Hypothalamus (tissue), 51 donors: ENCODE results near the gene PKD1.

ENCODE experiments used
- DNase-seq, 51 donors: peaks; one replicate each; lab custom pipeline; 2025; lab: John Stamatoyannopoulos, UW

Gene PKD1

DNA sequence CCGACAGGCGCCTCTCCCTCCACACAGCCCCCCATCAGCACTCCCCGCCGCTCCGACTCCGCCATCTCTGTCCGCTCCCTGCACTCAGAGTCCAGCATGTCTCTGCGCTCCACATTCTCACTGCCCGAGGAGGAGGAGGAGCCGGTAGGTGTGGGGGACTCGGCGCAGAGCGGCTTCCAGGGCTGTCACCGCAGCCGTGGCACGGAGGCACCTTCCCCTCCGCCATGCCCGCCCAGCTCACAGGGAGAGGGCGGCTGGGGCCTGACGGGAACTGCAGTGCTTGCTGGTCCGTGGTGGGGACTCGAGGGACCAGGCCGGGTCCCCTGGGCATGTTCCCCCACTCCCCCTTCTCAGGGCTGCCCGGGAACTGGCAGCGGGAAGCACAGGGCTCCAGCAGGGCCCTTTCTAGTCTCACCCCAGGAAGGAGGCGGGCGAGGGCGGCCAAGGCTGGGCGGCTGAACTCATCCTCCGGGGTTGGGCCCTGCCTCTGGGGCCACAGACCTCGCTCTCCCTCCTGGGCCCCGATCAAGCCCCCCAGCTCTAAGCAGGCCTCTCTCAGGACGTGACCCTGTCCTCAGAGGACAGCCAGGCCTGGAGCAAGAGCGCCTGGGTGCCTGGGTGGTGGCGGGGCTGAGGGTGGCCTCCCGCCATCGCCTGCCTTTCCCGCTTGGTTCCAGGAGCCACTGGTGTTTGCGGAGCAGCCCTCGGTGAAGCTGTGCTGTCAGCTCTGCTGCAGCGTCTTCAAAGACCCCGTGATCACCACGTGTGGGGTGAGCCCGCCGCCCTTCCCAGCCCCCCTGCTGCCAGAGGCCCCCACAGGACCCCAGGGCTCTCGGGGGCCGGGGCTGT, 35.1 kb upstream of the PKD1 start:
- no peak for DNase-seq

DNA sequence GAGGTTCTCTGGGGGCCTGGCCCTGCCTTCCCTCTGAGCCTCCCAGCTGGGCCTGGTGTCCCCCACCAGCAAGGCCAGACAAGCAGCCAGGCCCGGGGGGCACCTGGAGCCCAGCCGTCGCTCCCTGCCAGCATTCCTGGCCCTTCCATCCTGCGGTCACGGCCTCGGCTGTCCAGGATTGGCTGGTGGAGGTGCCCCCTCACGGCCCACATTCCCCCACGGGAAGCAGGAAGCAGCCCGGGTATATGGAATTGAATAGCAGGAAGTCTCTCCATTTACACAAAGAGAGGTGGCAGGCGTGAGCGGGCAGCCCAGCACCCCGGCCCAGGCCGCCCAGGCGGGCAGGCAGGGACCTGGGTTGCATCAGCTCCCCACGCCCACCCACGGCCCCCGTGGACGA, 34.4 kb upstream of the PKD1 start:
- no peak for DNase-seq

DNA sequence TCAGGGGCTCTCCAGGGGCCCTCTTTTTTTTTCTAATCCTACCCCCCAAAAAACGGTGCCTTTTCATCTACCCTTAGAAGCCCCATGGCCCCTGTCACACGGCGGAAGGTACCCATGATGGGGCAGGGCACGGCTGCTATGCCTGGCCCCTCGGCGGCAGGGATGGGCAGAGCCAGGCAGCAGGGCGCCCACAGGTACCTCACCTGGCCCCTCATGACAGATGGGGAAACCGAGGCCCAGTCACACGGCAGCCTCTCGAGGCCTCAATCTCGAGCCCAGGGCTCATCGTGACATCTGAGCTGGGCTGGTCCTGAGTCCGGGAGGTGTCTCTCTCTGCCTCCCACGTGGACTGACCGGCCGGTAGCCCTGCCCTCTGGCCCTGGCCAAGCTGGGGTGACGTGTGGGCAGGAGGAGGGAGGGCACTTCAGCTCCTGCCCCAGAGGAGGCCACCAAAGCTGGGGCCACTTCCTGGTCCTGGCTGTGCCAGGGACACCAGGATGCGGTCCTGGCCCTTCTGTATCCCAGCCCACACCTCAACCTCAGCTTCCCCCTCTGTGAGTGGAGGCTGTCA, 31.5 kb upstream of the PKD1 start:
- no peak for DNase-seq

DNA sequence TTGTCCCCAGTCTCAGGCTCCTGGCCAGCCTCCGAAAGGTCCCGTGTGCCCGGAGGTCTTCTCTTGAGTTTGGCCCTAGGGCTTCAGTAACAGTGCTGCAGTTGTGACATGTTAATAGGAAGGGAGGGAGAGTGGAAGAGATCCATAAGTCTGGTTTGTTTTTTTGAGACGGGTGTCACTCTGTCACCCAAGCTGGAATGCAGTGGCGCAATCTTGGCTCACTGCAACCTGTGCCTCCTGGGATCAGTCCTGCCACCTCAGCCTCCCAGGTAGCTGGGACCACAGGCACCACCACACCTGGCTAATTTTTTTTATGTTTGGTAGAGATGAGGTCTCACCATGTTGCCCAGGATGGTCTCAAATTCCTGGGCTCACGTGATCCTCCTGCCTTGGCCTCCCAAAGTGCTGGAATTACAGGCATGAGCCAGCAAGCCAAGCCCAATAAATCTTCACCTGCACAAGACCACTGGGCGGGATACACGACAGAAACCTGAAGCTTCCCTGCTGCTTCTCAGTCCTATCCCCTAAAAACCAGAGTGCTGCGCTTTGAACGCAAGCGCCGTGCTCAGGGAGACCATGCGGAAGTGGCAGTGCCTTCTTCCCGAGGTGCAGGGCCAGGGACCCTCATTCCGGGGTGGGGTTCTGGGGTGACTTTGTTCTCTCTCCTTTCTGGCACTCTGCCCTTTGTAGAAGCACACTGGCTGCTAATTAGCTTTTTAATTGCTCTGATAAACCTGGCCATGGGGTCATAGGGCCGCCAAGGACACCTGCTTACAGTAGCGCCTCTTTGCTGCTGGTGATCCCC, 30.8 kb upstream of the PKD1 start:
- DNase-seq = no peak

DNA sequence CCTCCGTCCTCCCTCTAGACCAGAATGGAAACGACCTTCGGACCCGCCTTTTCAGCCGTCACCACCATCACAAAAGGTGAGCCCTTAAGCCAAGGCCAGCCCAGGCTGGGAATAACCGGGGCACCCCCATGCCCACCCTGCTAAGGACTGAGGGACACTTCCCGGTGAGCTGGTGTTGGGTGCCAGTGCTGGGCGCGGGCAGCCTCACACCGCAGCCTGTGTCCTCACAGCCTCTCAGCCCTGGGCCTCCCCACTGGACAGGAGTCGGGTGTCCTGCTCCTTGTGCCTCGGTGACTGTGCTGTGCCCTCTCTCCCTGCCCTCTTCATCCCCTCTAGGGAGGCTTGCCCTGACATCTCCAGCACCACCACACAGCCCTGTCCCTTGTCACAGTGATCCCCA, 30.2 kb upstream of the PKD1 start:
- no peak for DNase-seq

DNA sequence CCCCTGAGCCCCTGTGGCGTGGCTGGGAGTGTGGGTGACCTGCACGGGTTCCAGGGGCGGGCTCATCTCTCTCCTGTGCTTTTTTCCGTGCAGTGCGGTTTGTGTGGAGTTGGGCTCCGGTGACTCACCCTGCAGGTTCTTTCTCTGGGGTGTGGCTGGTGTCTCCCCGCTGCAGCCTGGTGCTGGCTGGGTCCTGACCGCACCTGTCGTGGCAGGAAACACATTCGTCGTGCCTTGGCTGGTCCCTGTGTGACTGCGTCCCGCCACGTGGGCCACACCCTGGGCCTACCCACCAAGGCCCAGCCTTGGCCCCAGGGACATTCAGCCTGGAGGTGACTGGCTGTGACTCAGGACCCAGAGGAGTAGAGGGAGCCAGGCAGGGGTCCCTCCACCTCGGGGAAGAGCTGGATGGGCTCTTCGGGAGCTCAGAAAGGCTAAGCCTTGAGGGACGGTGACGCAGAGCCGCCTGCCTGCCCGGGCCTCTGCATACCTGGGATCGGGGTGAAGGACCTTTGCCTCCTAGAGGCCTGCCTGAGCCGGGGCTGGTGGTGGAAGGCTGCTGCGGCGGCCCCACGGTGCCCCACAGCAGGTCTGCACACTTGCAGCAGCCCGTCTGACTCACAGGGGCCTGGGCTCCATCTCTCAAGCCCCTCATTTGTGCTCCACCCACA, 27.6 kb upstream of the PKD1 start:
- DNase-seq = no peak

DNA sequence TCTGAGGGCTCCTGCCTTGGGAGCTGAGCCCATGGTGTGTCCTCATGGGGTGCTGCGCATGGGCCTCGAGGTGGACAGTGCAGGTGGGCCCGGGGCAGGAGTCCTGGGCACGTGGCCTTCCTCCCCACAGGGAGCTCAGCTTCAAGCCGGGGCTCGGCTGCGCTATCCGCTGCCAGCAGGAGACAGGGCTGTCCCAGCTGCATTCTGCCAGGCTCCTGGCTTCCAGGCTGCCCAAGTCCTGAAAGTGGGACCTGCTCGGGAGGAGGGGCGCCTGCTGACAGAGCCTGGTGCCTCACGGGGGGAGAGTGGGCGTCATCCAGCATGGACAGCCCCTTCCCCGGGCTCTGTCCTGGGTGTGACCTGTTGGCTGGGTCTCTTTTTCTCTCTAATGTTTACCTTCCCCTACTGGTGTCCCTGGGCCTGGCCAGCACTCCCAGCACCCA, 27.0 kb upstream of the PKD1 start:
- no peak for DNase-seq

DNA sequence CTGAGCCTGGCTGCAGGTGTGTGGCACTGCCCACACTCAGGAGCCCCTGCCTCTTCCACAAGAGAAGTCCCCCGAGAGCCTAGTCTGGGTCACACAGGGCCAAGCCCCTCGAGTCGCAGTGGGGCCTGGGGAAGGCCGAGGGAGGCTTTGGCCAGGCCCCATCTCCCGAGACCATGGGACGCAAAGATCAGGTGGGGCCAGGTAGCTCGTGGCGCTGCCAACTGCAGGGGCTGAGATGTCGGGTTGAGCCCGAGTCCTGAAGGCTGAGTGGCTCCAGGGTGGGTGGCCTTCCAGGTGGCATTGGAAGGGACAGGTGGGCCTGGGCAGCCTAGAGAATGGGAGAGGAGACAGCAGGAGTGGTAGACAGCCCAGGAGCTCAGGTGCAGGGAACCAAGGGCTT, 26.2 kb upstream of the PKD1 start:
- no peak for DNase-seq

DNA sequence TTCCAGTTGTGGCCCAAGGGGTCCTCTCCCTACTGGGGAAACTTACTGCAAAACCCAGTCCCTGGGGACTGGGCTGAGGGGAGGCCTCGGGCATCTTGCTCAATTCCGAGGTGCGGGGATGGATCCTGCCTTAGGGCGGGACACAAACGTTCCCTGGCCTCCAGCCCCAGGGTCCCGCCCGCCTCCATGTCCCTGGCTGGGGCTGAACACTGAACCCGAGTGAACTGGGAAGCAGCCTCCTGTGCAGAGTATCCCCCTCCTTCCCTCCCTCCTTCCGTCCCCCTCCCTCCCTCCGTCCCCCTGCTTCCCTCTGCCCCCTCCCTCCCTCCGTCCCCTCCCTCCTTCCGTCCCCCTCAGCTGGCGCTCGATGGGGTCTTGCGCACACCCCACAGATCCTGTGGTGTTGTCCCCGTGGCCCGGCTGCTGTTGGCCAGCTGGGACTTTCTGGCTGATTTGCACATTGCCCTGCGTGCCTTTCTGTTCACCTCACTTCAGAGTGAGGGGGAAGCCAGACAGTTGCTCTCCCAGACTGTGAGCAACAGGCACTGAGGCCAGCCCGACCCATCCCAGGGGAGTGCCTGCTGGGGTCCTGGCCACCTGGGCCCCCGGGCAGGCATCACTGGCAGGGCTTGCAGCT, 25.3 kb upstream of the PKD1 start:
- DNase-seq = no peak

DNA sequence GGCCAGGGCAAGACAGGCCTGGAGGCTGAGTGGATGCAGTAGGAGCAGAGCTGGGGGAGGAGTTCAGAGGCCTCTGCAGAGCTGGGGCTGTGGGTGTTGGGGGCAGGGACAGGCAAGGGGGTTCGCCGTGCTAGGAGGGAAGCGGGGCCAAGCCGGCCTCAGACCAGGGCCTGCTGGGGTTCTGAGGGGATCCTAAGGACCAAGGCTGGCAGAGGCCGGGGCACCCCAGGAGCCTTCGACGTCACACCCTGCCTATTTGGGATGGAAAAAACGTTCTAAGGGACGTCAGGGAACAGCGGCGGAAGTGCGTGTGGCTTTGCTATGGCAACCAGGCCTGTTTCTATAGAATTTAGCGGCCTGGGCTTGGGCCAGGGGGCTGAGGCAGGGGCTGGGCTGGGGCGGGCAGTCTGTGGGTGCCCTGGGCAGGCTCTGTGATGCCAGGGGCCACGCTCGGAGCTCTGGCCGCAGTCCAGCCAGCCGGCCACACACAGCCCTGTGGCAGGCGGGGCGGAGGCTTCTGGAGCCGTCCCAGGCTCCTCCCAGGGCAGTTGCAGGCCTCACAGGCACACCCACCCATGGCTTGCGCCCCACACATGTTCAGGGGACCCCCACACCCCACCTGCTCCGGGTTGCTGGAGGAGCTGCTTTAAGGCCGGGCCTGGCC, 23.6 kb upstream of the PKD1 start:
- peak in 40 of 51 donors; percentile 11 to 85 (median 62) for DNase-seq

DNA sequence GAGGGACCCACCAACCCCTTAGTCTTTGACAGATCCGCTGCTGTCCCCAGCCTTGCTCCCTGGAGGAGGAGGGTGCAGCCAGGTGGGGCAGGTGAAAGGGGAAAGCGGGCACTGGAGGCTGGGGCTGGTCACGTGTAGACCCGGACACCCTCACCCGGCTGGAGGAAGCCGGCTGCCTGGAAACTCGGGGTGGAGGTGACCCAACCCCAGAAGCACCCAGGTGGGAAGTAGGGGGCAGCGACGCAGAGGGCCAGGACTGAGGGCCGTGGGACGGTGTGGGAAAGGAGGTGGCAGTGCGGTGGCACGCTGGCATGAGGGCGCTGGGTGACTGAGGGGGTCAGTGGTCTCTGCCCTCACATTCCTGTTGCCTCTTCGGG, 22.6 kb upstream of the PKD1 start:
- no peak for DNase-seq

DNA sequence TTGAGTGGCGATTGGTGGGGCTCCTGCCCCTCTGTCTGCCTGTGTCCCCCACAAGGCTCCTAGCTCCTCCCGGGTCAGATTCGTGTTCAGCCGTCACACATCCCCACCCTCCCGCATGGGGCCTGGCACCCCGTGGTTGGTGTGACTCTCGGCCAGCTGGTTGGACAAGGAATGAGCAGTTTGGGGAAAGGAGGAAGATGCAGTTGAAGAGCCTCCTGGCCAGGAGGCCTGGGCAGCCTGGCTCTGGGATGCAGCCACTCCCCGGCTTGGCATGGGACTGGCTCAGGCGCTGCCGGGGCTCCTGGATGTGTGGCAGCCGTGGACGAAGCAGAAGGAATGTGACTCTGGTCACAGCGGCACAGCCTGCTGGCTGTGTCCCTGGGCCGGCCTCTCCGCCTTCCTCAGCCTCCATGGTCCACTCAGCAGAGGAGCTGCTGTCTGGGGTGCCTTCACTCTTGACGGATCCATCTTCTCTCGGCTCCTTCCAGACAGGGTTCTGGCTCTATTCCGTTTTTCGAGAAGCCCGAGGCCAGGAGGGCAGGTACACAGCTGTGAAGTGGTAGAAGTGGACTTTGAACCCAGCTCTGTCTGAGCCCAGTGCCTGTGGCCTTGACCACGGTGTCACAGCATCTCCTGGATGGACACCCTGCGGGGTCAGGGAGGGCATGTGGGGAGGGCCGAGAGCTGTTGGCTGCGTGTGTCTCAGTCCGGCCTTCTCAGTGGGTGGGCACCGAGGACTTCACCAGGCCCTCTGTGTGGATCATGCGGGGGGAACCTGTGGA, 22.0 kb upstream of the PKD1 start:
- peak in 12 of 51 donors; percentile 18 to 45 (median 33) for DNase-seq

DNA sequence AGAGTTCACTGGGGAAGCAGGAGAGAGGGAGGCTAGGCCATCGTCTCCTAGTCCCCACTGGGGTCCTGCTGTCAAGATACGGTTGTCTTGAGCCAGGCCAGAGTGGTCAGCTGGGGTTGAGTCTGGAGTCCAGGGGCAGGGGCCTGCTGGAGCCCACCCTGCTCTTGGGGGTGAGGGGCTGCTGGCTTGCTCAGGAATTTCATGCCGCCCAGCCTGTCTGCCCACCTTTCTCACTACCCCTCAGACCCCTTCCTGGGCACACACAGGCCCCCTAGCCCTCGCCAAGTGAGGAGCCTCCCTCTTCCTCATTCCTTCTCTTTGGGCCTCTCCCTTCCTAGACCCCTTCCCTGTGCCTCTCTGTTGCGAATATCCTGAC, 21.1 kb upstream of the PKD1 start:
- DNase-seq = no peak

DNA sequence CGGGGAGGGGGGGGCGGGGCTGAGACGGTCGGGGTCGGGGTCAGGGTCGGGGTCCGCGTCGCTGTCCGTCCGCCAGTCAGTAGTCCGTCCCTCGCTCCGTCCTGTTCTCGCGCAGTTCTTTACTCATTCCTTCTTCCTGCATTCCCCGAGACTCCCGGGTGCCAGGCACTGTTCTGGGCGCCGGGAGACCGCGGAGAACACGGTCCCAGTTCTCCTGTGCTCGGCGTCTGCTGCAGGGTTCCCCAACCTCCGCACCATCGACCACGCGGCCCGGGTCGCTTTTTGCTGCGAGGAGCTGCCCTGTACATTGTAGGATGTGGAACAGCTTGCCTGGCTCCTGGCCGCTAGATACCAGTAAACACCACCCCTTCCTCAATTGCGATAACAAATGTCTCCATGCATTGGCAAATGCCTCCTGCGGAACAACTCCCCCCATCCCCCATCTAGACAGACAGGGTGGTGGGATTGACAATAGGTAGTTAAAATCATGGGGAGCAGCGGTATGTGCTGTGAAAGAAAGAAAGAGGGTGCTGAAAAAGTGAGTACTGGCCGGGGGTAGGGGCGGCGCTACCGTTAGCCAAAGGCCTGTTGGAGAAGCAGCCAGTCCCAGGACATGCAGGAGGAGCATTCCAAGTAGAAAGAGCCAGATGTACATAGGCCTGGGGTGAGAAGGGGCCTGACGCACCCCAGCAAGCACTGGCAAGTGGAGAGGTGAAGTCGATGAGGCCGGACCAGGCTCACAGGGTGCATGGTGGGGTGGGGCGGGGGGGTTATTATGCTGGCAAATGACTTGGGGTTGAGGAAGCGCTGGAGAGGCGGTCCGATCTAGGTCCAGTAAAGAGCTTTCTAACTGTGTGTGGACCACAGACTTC, 20.5 kb upstream of the PKD1 start:
- DNase-seq = peak in 4 of 51 donors; percentile 19 to 50 (median 25)

DNA sequence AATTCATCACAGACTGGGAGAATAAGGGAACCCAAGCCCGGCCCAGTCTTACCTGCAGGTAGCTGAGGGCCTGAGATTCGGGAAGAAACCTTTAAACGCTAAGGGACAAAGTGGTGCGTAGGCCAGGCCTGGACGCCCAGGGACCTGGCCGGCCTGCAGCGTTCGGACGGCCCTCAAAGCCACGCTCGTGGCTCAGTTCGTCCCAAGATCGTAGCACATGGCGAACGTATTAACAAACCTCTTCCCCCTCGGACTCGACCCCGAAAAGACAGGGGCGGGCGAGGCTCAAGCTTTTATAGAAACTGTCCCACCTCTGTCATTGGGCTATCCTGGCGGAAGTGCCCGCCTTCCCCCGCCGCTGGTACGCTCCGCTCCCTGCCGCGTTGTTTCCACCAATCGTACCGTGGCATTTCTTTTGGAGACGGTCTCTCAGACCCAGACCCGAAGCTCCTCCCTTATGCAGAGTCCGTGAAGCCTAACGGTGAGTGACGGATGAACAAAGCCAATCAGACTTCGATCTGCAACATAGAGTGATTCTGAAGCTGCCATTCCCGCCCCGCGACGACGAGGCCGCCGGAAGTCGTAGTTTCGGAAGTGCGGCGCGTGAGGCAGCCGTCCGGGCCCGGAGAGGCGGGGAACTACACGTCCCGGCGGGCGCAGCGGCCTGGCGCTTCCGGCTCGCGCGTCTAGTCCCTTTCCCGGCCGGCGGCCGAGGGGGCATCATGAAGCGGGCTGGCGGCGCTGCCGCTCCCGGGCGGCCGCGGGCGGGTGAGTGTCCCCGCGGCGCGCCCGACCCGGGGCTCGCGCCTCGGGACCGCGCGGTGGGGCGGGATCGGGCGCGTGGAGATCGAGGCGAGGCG, 19.6 kb upstream of the PKD1 start, which contains the start of gene TRAF7:
TRAF7 (plus strand) TSS at position 692 of the 860 bp plus-strand sequence. CDS start 8,139 bp downstream, outside the sequence.
- peak; percentile 64 to 100 (median 99) for DNase-seq

DNA sequence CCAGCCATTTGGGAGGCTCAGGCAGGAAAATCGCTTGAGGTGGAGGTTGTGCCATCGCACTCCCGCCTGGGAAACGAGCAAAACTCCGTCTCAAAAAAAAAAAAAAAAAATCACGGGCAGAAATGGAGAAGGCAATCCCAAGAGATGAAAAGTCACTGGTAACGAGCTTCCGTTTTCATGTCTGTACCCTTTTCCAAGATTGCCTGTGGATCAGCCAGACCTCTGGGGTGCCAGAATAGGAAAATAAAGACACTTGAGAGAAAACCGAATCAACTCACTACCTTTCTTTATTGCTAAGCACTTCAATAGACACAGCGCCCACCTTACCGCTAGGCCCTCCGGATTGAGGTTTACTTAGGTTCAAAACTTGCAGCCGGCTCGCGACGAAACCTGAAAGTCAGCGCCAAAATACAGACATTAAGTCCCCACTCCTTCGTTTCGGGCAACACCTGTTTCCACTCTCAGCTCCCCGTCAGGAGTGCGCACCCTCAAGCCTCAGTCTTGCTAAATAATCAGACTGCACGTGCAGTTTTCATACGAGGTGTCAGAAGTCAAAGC, 18.9 kb upstream of the PKD1 start:
- DNase-seq = no peak
